GM19238 (cell line): ENCODE results near the gene ZFHX3.

ENCODE experiments used
- DNase-seq: peaks from one replicate; pipeline ENCODE4 v3.0.0; 2011; ENCODE audit warnings: low spot score; ENCODE audit not compliant: insufficient read length

The ZFHX3 gene

DNA sequence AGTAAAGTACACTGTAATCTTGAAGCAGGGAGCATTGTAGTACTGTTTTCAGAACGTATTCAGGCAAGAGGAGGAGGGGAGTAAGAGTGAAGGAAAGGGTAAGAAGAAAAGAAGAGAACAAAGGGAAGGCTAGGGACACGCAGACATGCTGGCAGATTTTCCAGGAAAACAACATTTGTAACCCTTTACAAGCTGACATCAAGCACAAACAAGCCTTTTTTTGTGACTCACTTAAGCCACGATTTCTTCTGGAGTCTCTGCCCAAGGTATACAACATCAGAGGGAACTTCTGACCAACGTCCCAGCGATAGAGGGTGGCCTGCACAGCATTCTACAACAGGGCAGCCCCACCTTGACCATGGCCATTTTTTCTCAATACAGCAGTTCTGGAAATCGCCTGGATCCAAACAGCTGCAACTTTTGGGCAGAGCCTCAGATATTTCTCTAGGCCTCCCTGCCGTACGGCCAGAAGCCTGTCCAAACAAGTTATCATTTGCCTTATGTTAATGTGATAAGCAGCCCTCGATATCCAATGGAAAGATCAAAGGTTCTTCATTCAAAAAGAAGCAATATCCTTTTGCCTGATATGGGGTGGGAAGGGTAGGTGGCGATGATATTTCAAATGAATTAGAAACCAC is 247.3 kb downstream of the ZFHX3 start:
- DNase-seq: no peak

DNA sequence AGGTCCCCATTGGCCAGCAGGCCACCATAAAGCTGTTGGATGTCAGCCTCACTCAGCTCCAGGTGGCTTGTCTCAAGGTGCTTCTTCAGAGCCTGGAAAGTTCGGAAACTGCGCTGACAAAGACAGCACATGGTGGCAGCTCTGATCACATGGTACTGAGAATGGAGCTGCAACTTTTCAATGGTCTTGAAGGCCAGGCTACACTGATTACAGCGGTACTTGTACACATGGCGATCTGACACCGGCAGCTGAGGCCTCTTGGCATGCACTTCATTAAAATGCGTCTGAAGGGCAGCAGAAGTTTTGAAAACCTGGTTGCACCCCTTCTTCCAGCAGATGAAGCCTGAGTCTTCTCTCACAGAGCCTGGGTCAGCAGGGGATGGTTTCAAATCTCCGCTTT is 249.7 kb downstream of the ZFHX3 start:
- DNase-seq: no peak

DNA sequence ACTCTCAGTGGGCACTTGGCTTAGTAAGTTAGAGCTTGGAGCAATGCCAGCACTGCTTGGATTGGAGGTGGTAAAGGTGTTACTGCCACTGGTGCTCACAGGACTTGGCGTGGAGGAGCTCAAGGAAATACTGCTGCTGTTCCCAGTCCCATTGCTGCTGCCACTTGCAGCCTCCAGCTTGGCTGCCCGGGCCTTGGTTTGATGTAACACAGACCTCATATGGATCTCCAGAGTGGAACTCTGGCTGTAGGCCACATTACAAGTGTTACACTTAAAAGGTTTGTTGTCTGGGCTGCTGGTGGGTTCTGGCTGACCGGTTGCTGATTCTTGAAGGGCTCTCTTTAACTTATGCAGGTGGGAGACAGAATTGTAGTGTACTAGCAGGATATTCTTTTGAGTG is 250.3 kb downstream of the ZFHX3 start:
- DNase-seq: no peak

DNA sequence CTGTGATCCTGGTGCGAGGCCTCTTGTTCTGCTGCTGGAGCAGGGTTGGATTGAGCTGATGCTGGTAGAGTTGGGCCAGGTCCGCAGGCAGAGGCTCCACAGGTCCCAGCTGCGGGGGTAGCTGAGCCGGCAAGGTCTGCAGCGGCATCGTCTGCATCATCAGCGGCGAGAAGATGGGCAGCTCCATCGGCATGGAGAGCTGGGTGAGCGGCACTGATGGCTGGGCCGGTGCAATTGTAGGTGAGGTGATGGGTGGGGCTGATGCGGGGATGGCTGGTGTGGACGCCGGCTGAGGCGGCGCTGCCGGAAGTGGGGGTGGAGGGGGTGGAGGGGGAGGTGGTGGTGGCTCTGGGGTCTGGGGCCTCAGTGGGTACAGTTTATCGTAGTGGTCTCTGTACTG is 251.7 kb downstream of the ZFHX3 start:
- no peak for DNase-seq

DNA sequence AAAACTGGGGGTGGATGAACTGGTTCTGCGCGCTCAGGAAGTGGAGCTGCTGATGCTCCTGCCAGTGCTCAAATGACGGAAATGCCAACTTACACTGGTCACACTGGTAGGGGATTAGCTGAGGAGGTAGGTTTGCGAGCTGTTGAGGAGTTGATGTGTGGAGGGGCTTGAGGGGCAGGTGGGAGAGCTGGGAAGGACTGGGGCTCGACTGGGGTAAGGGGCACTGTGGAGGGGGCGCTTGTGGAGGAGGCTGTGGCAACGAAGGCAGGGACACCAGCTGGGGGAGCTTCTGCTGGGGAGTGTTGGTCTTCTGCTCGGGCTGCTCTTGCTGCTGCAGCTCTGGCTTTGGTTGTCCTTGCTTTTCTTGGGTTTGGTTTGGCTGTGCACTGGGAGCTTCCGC is 252.9 kb downstream of the ZFHX3 start:
- no peak for DNase-seq

DNA sequence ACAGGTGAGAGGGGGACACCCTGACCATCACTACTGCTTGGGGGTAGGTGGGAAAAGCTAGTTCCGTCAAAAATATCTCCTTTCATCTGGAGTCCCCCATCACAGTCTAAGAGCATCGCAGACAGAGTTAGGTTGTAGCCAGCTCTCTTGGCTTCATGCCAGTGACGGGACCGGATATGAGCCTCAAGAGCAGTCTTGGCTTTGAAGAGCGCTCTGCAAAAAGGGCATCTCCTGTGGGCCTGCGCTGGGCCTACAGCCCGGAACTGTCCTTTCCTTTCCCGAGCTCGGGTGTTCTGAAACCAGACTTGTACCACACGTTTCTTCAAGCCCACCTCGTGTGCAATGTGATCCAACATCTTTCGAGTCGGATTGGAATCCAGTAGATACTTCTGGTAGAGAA is 253.6 kb downstream of the ZFHX3 start:
- no peak for DNase-seq

DNA sequence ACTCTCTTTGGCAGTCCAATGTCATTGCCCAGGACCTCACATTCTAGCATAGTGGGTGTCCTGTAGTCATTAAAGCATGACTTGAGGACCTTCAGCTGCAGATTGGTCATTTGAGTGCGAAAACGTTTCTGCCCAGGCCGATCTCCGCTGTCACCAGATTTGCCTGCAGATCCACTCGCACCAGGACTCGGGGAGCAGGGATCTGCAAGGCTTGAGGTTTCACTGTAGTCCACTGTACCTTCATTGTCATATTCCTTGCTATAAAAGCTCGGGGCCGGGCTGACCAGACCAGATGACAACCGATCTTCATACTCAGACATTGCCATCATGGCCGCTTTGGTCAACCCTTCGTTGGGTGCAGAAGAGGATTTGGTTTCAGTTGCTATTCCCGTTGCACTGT is 254.2 kb downstream of the ZFHX3 start:
- no peak for DNase-seq

DNA sequence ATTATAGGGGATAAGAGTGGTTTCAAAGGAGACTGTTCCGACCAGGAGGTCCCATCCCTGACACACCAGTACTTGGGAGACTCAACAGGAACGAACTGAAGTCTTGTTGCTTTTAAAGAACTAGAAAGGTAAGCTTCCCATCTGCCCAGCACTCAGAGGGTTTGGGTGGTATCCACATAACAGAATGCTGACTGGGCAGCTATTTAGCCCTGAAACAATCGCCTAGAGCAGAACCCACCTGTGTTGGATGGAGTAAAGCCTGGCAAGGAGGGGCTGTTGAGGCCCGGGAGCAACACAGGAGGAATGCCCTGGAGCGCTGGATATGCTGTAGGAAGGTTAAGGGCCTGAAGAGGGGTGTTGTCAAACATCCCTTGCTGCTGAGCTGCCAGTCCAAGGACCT is 254.9 kb downstream of the ZFHX3 start:
- no peak for DNase-seq

DNA sequence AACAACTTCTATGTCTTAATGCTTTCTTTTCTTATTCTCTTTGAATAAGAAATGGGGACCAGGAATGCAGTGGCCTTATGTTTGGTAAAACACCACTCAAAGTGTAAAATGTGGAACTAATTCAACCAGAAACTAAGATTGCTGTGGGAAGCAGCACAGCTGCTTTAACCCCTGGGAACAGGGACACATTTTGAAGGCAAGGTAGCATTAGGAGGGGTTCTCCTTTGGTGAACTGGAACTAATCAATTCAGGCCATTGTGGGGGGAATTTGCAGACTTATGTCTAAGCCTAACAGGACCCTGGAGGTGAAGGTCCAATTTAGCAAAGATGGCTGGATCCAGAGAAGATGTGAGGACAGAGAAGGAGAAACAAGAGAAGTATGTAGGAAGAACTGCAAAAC is 256.1 kb downstream of the ZFHX3 start:
- DNase-seq: no peak

DNA sequence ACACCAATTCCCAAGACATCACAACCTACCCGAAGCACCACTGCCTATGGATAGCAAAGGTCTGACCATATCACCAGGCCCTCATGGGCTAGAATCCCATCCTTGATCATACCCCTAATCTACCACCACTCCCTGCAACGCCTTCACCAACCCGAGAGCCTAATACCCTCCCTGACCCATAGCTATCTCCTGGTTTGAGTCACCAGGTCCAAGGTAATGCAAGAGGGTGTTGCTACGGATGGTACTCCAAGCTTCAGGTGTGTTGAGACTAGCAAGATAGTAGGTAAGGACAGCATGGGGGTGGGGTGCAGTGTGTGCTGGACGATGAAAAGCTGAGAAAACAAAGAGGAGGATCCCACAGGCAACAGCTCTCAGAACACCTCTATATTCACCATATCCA is 258.0 kb downstream of the ZFHX3 start:
- DNase-seq: no peak

DNA sequence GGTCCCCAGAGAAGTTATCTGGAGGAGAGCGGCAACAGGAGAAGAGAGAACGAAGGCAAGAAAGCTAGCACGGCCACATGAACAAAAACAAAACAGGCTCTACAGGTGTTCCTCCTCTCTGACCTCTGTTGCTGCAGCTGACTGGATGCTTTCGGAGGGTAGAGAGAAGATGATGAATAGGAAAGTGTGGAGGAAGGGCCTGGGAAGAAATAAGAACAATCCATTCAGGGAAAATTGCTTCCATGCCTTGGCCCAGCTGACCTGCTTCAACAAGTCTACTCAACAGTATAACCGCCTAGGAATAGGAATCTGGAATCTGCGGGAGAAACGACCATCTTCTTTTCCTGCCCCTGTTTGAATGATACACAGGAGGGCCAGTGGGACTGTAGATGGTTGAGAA is 258.5 kb downstream of the ZFHX3 start:
- DNase-seq: no peak

DNA sequence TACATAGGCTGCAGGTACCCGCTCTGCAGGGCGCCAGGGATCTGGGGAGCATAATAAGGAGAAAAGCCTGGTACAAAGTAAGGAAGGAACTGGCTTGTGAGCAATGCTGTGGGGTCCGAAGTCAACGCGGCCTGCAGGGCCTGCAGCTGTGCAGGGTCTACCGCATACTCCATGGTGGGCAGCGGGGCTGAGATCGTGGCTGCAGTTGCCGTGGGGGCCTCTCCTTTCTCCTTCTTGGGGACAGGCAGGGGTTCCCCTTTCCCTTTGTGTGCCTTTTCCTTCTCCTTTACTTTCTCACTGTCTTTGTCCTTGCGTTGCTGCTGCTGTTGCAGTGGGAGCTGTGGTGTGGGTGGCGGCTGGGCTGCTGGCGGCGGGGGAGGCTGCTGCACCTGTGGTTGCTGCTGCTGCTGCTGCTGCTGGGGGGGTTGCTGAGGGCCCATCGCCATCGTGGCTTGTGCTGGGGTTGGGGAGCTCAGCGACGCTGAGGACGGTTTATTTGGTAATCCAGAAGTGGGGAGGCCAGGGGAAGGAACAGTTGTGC is 259.6 kb downstream of the ZFHX3 start:
- DNase-seq: no peak

DNA sequence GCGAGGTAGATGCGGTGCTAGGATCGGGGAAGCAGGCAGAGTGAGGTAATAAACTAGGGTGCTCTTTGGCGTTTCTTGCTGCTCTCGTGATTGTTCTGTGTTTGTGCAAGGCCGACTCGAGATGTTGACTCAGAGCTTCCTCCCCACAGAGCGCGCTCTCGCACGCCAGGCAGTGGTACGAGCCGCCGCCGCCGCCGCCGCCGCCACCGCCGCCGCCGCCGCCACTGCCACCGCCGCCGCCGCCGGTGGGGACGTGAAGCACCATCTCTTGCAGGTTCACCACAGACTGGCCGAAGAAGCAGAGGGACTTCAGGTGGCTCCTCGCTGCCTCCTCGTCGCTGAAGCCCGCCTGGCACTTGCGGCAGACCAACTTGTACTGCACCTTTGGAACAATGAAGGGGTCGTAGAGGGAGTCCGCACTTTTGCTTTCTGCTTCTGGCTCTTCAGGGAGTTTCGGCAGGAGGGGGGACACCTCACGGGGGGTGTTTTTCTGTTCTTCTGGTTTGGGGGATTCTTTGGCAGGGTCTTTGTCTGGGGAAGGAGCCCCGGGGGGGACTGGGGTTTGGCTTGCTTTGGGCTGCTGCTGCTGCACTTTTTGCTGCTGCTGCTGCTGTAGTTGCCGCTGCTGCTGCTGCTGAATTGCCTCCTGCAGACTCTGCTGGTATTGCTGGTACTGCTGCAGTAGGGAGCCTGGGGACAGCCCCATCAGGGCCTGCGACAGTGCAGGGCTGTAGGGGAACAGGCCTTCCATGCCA is 260.2 kb downstream of the ZFHX3 start:
- DNase-seq: peak; percentile 71

DNA sequence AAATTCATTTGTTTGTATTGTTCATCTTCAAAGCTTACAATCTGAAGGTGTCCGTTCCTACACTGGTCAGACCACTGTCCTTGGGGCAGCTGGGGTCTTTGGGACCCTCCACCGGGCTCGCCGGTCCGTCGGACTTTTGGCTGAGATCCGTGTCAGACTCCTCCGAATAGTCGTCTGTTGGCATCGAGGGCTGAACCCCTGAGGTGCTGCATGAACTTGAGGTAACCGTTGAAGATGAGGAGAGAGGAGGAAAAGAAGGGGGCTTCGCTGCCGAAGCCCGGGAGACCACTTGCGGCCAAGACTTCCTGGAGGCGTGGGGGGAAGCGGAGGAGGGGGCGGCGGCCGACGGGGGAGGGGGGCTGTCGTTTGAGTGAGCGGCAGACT is 260.8 kb downstream of the ZFHX3 start:
- no peak for DNase-seq

DNA sequence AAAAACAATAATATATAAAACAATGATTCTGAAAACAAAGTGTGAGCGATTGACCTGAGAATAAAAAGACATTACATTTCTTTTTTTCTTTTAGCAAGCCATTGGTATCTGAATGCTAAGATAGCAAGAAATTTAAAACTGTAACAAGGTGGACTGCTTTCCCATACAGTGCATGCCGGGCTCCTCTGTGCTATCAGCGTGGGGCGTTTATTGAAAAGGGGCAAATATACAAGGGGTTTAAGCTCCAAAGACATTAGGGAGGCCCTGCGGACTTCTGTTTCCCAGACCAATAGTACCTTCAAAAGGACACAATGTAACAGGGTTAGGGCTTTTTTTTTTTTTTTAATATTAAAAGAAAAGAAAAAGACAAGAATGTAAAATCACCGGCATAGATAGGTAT is 261.3 kb downstream of the ZFHX3 start:
- no peak for DNase-seq

DNA sequence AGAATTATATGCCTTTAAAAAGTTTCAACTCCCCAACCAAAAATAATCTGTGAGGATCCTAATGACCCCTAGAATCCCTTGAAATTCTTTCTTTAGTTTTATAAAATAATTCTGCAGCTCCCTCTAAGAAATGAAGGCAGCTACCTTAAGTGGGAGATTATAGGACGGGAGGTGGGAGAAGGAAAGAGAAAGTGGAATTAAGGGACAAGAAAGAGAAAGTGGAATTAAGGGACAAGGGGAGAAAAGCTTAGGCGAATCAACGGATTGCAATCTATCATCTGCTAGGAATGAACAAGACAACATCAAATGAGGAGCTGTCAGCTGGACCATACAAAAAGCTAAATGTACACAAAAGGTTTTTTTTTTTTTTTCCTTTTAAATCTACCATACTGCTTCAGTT is 262.0 kb downstream of the ZFHX3 start:
- DNase-seq: no peak

DNA sequence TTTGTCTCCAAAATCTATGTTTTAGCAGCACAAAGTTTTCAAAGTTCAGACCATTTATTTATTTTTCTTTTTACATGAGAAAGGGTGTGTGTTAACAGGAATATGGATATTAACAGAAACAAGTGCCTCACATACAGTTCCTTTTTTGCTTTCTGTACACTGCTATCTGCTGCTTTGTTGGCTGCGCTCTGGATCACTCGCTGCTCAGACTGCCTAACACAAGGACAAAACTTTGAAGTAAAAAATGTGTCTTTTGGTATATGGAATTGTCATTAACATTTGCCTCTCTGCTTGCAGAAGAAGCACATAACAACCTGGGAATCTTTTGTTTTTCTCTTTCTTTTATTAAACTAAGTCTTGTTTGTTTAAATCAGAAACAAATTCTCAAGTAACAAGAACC is 262.8 kb downstream of the ZFHX3 start:
- no peak for DNase-seq

DNA sequence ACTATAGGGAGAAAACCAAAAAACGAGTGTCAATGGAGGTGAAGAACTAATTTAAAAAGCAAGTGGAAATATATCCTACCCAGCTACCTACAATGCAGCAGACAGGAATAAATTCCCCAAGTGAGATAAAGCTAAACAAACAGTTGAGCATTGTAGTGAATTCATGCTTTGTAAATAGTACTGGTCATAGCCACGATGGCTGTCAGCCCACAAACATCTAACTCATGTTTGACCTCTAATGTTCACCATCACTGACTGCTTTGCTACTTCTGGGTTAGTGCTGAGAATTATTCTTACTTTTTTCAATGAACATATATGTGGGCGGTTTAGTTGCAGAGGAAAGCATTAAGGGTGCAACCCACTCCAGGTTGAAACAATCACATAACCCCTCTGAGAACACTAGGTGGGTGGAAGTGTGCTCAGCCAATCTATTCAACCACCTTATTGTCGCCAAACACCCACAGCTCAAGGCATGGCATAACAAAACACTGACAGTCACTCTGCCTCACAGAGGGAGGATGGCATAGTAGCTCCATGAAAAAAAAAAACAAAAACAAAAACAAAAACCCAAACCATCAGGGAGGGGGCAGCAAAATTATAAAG is 264.1 kb downstream of the ZFHX3 start:
- no peak for DNase-seq

DNA sequence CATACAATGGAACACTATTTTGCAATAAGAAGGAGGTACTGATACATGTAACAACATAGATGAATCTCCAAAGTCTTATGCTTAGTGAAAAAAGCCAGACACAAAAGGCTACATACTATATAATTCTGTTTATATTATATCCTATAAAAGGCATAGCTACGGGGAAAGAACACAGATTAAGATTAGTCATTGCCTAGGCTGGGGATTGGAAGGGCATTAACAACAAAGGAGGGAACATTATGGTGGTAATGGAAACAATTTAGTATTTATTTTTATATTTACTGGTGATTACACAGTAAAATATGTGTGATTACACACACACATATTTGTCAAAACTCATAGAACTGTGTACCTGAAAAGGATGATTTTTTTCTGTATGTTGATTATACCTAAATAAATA is 278.1 kb downstream of the ZFHX3 start:
- DNase-seq: no peak

DNA sequence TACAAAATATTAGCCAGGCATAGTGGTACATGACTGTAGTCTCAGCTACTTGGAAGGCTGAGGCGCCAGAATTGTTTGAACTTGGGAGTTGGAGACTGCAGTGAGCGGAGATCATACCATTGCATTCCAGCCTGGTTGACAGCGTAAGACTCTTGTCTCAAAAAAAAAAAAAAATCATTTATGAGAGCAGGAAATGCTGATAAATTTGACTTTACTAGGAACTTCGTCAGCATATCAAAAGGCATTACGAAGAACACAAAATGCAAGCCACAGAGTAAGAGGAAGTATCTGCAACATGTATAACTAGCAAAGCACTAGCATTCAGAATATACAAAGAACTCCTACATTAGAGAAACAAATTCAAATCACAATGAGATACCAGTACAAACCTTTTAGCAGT is 279.3 kb downstream of the ZFHX3 start:
- DNase-seq: no peak

DNA sequence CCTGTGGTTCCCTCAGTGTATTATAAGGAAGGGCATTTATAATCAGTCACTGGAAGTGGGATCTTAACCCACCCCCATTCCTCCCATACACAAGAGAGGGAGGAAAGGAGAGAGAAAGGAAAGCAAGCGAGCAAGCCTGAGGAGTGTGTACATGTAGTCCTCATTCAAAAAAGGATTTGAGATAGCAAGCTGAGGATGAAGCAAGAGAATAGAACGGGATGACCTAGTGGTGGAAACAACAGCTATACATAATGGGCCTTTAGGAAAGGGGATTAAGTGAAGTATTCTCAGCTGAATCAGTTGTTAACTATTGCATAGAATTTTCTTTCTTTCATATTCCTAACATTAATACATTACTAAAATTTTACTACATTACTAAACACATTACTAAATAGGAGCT is 281.4 kb downstream of the ZFHX3 start:
- DNase-seq: no peak

DNA sequence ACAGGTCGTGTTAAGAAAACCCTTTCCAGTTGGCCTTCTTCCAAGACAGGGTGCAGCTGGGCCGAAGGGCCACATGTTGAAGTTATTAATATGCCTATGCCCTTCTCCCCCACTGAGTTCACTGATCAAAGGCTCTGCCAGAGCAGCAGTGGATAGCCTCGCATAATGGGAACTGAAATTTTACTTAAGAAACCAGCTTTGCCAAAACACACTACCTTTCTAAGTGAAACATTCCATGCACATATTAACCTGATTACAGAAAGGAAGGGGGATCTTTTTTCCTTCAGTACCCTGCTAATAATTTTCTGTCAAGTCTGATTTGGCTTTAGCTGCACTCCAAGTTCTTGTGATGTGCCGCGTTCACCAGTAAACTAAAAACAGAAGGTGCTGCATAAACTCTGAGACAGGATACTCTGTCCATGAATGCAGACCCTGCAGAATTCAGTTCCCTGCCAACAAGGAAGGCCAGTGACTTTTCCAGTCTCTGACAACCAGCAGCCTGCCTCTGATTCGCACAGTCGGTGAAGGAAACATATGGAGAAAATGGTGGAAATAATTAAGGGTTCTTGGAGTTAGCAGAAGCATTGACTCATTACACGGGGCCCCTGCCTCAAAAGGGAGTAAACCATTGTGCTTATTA is 283.8 kb downstream of the ZFHX3 start:
- DNase-seq: no peak
